Effector memory CD4-positive, alpha-beta T cell (primary cell): ENCODE measurements around the gene NCF2.
"Not testable (repeated sequence)": the region's sequence is repeated elsewhere in the genome, so short reads cannot be mapped to it uniquely, and the experiment has no call there.

Experiments
- DNase-seq, 3 donors: peaks; one replicate each; pipeline ENCODE4 v3.0.0-alpha.2; 2020
- H3K27ac ChIP-seq: 2 replicates; pipeline ENCODE4 v1.7.0; 2013; ENCODE audit warnings: mild to moderate bottlenecking, low read length, moderate library complexity; ENCODE audit not compliant: insufficient read depth, poor library complexity, severe bottlenecking
- H3K27me3 ChIP-seq: replicated peaks from 2 replicates; pipeline ENCODE4 v1.7.0; 2013; ENCODE audit warnings: mild to moderate bottlenecking, low read length; ENCODE audit not compliant: insufficient read depth, control insufficient read depth, poor library complexity, severe bottlenecking
- H3K36me3 ChIP-seq: 2 replicates; pipeline ENCODE4 v1.7.0; 2013; ENCODE audit warnings: mild to moderate bottlenecking, low read length, moderate library complexity; ENCODE audit not compliant: control insufficient read depth, insufficient read depth
- H3K4me1 ChIP-seq: 2 replicates; pipeline ENCODE4 v1.7.0; 2013; ENCODE audit warnings: low read length, mild to moderate bottlenecking; ENCODE audit not compliant: control insufficient read depth, insufficient read depth, poor library complexity, severe bottlenecking
- H3K4me3 ChIP-seq: 2 replicates; pipeline ENCODE4 v1.7.0; 2013; ENCODE audit warnings: low read length, low read depth, mild to moderate bottlenecking; ENCODE audit not compliant: insufficient read depth, poor library complexity, severe bottlenecking
- H3K9me3 ChIP-seq: 2 replicates; pipeline ENCODE4 v1.7.0; 2013; ENCODE audit warnings: mild to moderate bottlenecking, low read length, moderate library complexity; ENCODE audit not compliant: control insufficient read depth

Gene NCF2

GRCh38 chr1:183632964-183633363 lies 42.7 kb upstream of the NCF2 start:
- Histone ChIP-seq H3K36me3 (peaks cover 33% of the 10 kb centered on the region), H3K4me1 (peaks cover 16% of the 10 kb centered on the region), H3K27me3 (no peaks in the 10 kb centered on the region), H3K27ac (peak overlapping the region; percentile 82), H3K4me3 (peak overlapping the region; percentile 80), H3K9me3 (no peaks in the 10 kb centered on the region)
- DNase-seq: no peak

GRCh38 chr1:183632114-183632513 lies 41.9 kb upstream of the NCF2 start:
- Histone ChIP-seq H3K27ac (no peak overlapping the region), H3K4me1 (peaks cover 20% of the 10 kb centered on the region), H3K27me3 (no peaks in the 10 kb centered on the region), H3K36me3 (peaks cover 38% of the 10 kb centered on the region), H3K4me3 (no peak overlapping the region), H3K9me3 (no peaks in the 10 kb centered on the region)
- DNase-seq: no peak

- H3K27ac ChIP-seq: no peak overlapping the region
- no peaks in the 10 kb centered on the region for H3K9me3 ChIP-seq
- DNase-seq: no peak
- no peaks in the 10 kb centered on the region for H3K27me3 ChIP-seq
- no peak overlapping the region for H3K4me3 ChIP-seq
- H3K4me1 ChIP-seq: peaks cover 13% of the 10 kb centered on the region
- H3K36me3 ChIP-seq: peaks cover 40% of the 10 kb centered on the region
Observed at GRCh38 chr1:183630748-183631147, 40.5 kb upstream of the NCF2 start.

GRCh38 chr1:183628537-183628936 lies 38.3 kb upstream of the NCF2 start:
- Histone ChIP-seq H3K36me3 (peaks cover 54% of the 10 kb centered on the region), H3K27ac (no peak overlapping the region), H3K27me3 (no peaks in the 10 kb centered on the region), H3K4me1 (peaks cover 13% of the 10 kb centered on the region), H3K9me3 (no peaks in the 10 kb centered on the region), H3K4me3 (no peak overlapping the region)
- DNase-seq: no peak

- H3K36me3 ChIP-seq: peaks cover 47% of the 10 kb centered on the region
- not testable (repeated sequence) for H3K4me1 ChIP-seq, H3K9me3 ChIP-seq, H3K4me3 ChIP-seq, DNase-seq, H3K27me3 ChIP-seq, H3K27ac ChIP-seq
Observed at GRCh38 chr1:183626236-183626635, 36.0 kb upstream of the NCF2 start.

GRCh38 chr1:183622884-183623785 lies 32.9 kb upstream of the NCF2 start:
- peaks cover 23% of the 10 kb centered on the region for H3K36me3 ChIP-seq
- H3K27ac ChIP-seq: no peak overlapping the region
- no peaks in the 10 kb centered on the region for H3K27me3 ChIP-seq
- no peaks in the 10 kb centered on the region for H3K9me3 ChIP-seq
- peaks cover 4% of the 10 kb centered on the region for H3K4me1 ChIP-seq
- peak in 2 of 3 donors; percentile 14 to 20 for DNase-seq
- H3K4me3 ChIP-seq: no peak overlapping the region

GRCh38 chr1:183622013-183622412 lies 31.8 kb upstream of the NCF2 start:
- Histone ChIP-seq H3K4me3 (no peak overlapping the region), H3K27me3 (no peaks in the 10 kb centered on the region), H3K36me3 (peaks cover 16% of the 10 kb centered on the region), H3K27ac (no peak overlapping the region), H3K9me3 (no peaks in the 10 kb centered on the region), H3K4me1 (no peaks in the 10 kb centered on the region)
- DNase-seq: no peak

GRCh38 chr1:183620311-183620710 lies 30.1 kb upstream of the NCF2 start:
- H3K4me3 ChIP-seq: no peak overlapping the region
- no peaks in the 10 kb centered on the region for H3K4me1 ChIP-seq
- H3K36me3 ChIP-seq: peaks cover 9% of the 10 kb centered on the region
- H3K27ac ChIP-seq: no peak overlapping the region
- H3K27me3 ChIP-seq: no peaks in the 10 kb centered on the region
- no peak for DNase-seq
- H3K9me3 ChIP-seq: no peaks in the 10 kb centered on the region

- Histone ChIP-seq H3K4me1 (no peaks in the 10 kb centered on the region), H3K36me3 (peaks cover 4% of the 10 kb centered on the region), H3K9me3 (no peaks in the 10 kb centered on the region), H3K27me3 (no peaks in the 10 kb centered on the region), H3K27ac (no peak overlapping the region), H3K4me3 (no peak overlapping the region)
- no peak for DNase-seq
Observed at GRCh38 chr1:183619781-183620180, 29.5 kb upstream of the NCF2 start.

GRCh38 chr1:183618202-183618601 lies 27.9 kb upstream of the NCF2 start:
- not testable (repeated sequence) for H3K4me1 ChIP-seq, H3K27ac ChIP-seq, H3K9me3 ChIP-seq, H3K27me3 ChIP-seq, DNase-seq, H3K4me3 ChIP-seq, H3K36me3 ChIP-seq
